Mesendoderm (in vitro differentiated cells): ENCODE results near the gene SDSL.

ENCODE experiments used
- DNase-seq: peaks from one replicate; pipeline ENCODE4 v3.0.0; 2013
- H2AK5ac ChIP-seq: 2 replicates; pipeline ENCODE4 v1.6.1; 2013; ENCODE audit warnings: low read length, inconsistent platforms
- H2BK120ac ChIP-seq: 2 replicates; pipeline ENCODE4 v1.6.1; 2013; ENCODE audit warnings: low read depth, mild to moderate bottlenecking, low read length, moderate library complexity, mixed read lengths
- H2BK15ac ChIP-seq: replicated peaks from 2 replicates; pipeline ENCODE4 v1.6.1; 2013; ENCODE audit warnings: low read depth, mild to moderate bottlenecking, moderate library complexity
- H2BK5ac ChIP-seq: 2 replicates; pipeline ENCODE4 v1.6.1; 2013; ENCODE audit warnings: low read length, inconsistent platforms
- H3K18ac ChIP-seq: 2 replicates; pipeline ENCODE4 v1.6.1; 2013; ENCODE audit warnings: mild to moderate bottlenecking, low read length, mixed read lengths
- H3K23ac ChIP-seq: one replicate; pipeline ENCODE4 v1.6.1; 2013; ENCODE audit warnings: low read length
- H3K27ac ChIP-seq: 2 replicates; pipeline ENCODE4 v1.5.1; 2013; ENCODE audit warnings: low read depth, mild to moderate bottlenecking, inconsistent platforms, low read length, moderate library complexity
- H3K27me3 ChIP-seq: 2 replicates; pipeline ENCODE4 v1.6.1; 2013; ENCODE audit warnings: low read length, control low read depth, mild to moderate bottlenecking, inconsistent platforms; ENCODE audit not compliant: insufficient read depth, poor library complexity
- H3K36me3 ChIP-seq: 2 replicates; pipeline ENCODE4 v1.6.1; 2013; ENCODE audit warnings: low read length, inconsistent platforms; ENCODE audit not compliant: control insufficient read depth, insufficient read depth
- H3K4ac ChIP-seq: one replicate; pipeline ENCODE4 v1.6.1; 2013; ENCODE audit warnings: low read depth, mild to moderate bottlenecking, low read length, moderate library complexity
- H3K4me1 ChIP-seq: 2 replicates; pipeline ENCODE4 v1.6.1; 2013; ENCODE audit warnings: low read depth, low read length, inconsistent platforms; ENCODE audit not compliant: control insufficient read depth
- H3K4me2 ChIP-seq: 2 replicates; pipeline ENCODE4 v1.6.1; 2013; ENCODE audit warnings: low read length
- H3K4me3 ChIP-seq: 2 replicates; pipeline ENCODE4 v1.5.1; 2013; ENCODE audit warnings: mild to moderate bottlenecking, low read length
- H3K56ac ChIP-seq: one replicate; pipeline ENCODE4 v1.6.1; 2013; ENCODE audit warnings: low read length
- H3K79me1 ChIP-seq: 2 replicates; pipeline ENCODE4 v1.6.1; 2013; ENCODE audit warnings: low read length, inconsistent platforms
- H3K79me2 ChIP-seq: 2 replicates; pipeline ENCODE4 v1.6.1; 2013; ENCODE audit warnings: mild to moderate bottlenecking, low read length; ENCODE audit not compliant: control insufficient read depth, insufficient read depth
- H3K9ac ChIP-seq: 2 replicates; pipeline ENCODE4 v1.6.1; 2013; ENCODE audit warnings: low read length, inconsistent platforms
- H4K5ac ChIP-seq: one replicate; pipeline ENCODE4 v1.6.1; 2013; ENCODE audit warnings: low read length
- H4K8ac ChIP-seq: one replicate; pipeline ENCODE4 v1.6.1; 2013; ENCODE audit warnings: low read depth, mild to moderate bottlenecking, control low read depth, low read length, moderate library complexity
- WGBS: extraction: QIAGEN DNeasy Blood & Tissue Kit; methylation state at CpG from one replicate; pipeline ENCODE4 v1.1.7; 2013; ENCODE audit warnings: low lambda C conversion rate, missing lambda C conversion rate; ENCODE audit not compliant: insufficient coverage; ENCODE audit errors: extremely low coverage; 5-methylcytosine and 5-hydroxymethylcytosine counted together

SDSL gene

GRCh38 chr12:113485330-113485729 is 63.1 kb downstream of the SDSL start:
- no peak overlapping the region for H2AK5ac ChIP-seq
- WGBS, result no CpG with 5 or more reads among the region's 2 CpGs
- H3K79me1 ChIP-seq, result no peaks in the 10 kb centered on the region
- no peak overlapping the region for H3K23ac ChIP-seq
- H3K79me2 ChIP-seq, result no peaks in the 10 kb centered on the region
- H3K4ac ChIP-seq, result no peak overlapping the region
- no peak overlapping the region for H3K27ac ChIP-seq
- H2BK15ac ChIP-seq, result no peak overlapping the region
- no peak for DNase-seq
- no peak overlapping the region for H2BK120ac ChIP-seq
- H3K18ac ChIP-seq, result no peak overlapping the region
- H3K27me3 ChIP-seq, result peaks cover 10% of the 10 kb centered on the region
- no peaks in the 10 kb centered on the region for H3K36me3 ChIP-seq
- H3K56ac ChIP-seq, result no peak overlapping the region
- H4K5ac ChIP-seq, result no peak overlapping the region
- no peak overlapping the region for H2BK5ac ChIP-seq
- no peak overlapping the region for H3K4me3 ChIP-seq
- no peaks in the 10 kb centered on the region for H3K4me1 ChIP-seq
- H4K8ac ChIP-seq, result no peak overlapping the region
- no peak overlapping the region for H3K9ac ChIP-seq
- H3K4me2 ChIP-seq, result no peak overlapping the region

- Histone ChIP-seq H4K5ac (no peak overlapping the region), H3K79me1 (no peaks in the 10 kb centered on the region), H3K4me3 (no peak overlapping the region), H4K8ac (no peak overlapping the region), H3K18ac (no peak overlapping the region), H2BK15ac (no peak overlapping the region), H2BK5ac (no peak overlapping the region), H2BK120ac (no peak overlapping the region), H3K4ac (no peak overlapping the region), H2AK5ac (no peak overlapping the region), H3K27me3 (peaks cover 5% of the 10 kb centered on the region), H3K4me2 (no peak overlapping the region), H3K23ac (no peak overlapping the region), H3K56ac (no peak overlapping the region), H3K27ac (no peak overlapping the region), H3K4me1 (no peaks in the 10 kb centered on the region), H3K9ac (no peak overlapping the region), H3K79me2 (no peaks in the 10 kb centered on the region), H3K36me3 (no peaks in the 10 kb centered on the region)
- no CpG with 5 or more reads among the region's 4 CpGs for WGBS
- DNase-seq, result peak; percentile 24
Measured at GRCh38 chr12:113486722-113487121, 64.5 kb downstream of the SDSL start.
